Kidney (tissue), 14 donors: ENCODE results near the gene A3GALT2. TPM values are rescaled to one million over a fixed set of nuclear protein-coding genes. Genes with fewer than 3 reads are reported as not detected.
A peak's percentile ranks its signal among the peaks of the same experiment; 100 is the strongest.

Source experiments
- DNase-seq, 5 donors: peaks; one replicate each; pipeline ENCODE4 v3.0.0-alpha.2; 2013 to 2020
- FAIRE-seq: peaks from 2 replicates; lab custom pipeline; 2012; peaks lifted over from hg19 to GRCh38; lab: Jason Lieb, UNC
- H3K27ac ChIP-seq, 2 donors: one replicate each; pipeline ENCODE4 v1.7.0; 2013; ENCODE audit warnings: low read depth in 2 of 2, low read length in 2 of 2, inconsistent platforms in 1 of 2
- H3K27me3 ChIP-seq: one replicate; pipeline ENCODE4 v1.7.1; 2013; ENCODE audit warnings: low read length, inconsistent platforms; ENCODE audit not compliant: control insufficient read depth, insufficient read depth
- H3K36me3 ChIP-seq, 3 donors: one replicate each; pipeline versions ENCODE4 v1.7.0 to v1.7.1; 2013; ENCODE audit warnings: low read length in 3 of 3, control low read depth in 1 of 3, inconsistent platforms in 1 of 3; ENCODE audit not compliant: insufficient read depth in 3 of 3, control insufficient read depth in 2 of 3
- H3K4me1 ChIP-seq, 3 donors: one replicate each; pipeline versions ENCODE4 v1.7.0 to v1.7.1; 2013; ENCODE audit warnings: low read length in 3 of 3, inconsistent platforms in 1 of 3, low read depth in 1 of 3; ENCODE audit not compliant: control insufficient read depth in 2 of 3, insufficient read depth in 2 of 3
- H3K4me3 ChIP-seq, 3 donors: one replicate each; pipeline versions ENCODE4 v1.7.0 to v1.8.1; 2013; ENCODE audit warnings: low read length in 3 of 3, control low read depth in 1 of 3, inconsistent platforms in 1 of 3
- H3K9ac ChIP-seq, 3 donors: one replicate each; pipeline versions ENCODE4 v1.7.0 to v1.7.1; 2013; ENCODE audit warnings: low read length in 3 of 3, control low read depth in 1 of 3, inconsistent platforms in 1 of 3
- H3K9me3 ChIP-seq, 3 donors: one replicate each; pipeline versions ENCODE4 v1.7.0 to v1.7.1; 2013; ENCODE audit warnings: low read length in 3 of 3, control low read depth in 1 of 3, inconsistent platforms in 1 of 3; ENCODE audit not compliant: control insufficient read depth in 2 of 3, insufficient read depth in 1 of 3
- CTCF ChIP-seq: IDR thresholded peaks from 3 replicates; pipeline ENCODE4 v1.5.1; 2012; ENCODE audit warnings: mild to moderate bottlenecking, moderate library complexity, borderline replicate concordance; ENCODE audit not compliant: insufficient read depth; ENCODE audit errors: extremely low read depth
- intact Hi-C: fragments of 100-400 bp; cut with DNase I; formaldehyde crosslinking; loops from one replicate; pipeline ENCODE4 v1.11.1; 2022
- polyA plus RNA-seq: library from polyadenylated mRNA; stranded (reverse); fragments of 350-450 nt; fragmentation: Illumina TruSeq; extraction: RNeasy Lipid Tissue Mini Kit (QIAGEN cat#74804); gene quantifications from one replicate; pipeline ENCODE4 v1.2.3, GENCODE V29; 2014; ENCODE audit warnings: low read depth, low replicate concordance; ENCODE audit not compliant: insufficient read depth
- total RNA-seq: library from RNA; stranded (reverse); fragmentation: NEBNext Ultra II Directional; extraction: Animal tissue kit (Norgen Biotek cat#: 25700); gene quantifications from one replicate; pipeline ENCODE4 v1.2.1, GENCODE V29; 2021
- donor health status: control.
- donor health status: control.
- donor health status: control.
- donor health status: control.
- donor health status: control.
- donor health status: DM: yes; HTN: yes; CAD: no.
- donor health status: Normal renal cell carcinoma (clear cell type).

The A3GALT2 gene
- total and polyA plus RNA-seq, 2 donors from 2014 or later = not detected

- no peak overlapping the region for H3K9ac ChIP-seq
- no peaks in the 10 kb centered on the region for H3K27me3 ChIP-seq
- H3K27ac ChIP-seq = no peak overlapping the region
- no peaks in the 10 kb centered on the region for H3K36me3 ChIP-seq
- peaks cover 0 to 9% (median 0%) of the 10 kb centered on the region in 3 donors for H3K4me1 ChIP-seq
- intact Hi-C loops = no loop called here
- no peak for FAIRE-seq
- no peak overlapping the region for H3K4me3 ChIP-seq
- H3K9me3 ChIP-seq = no peaks in the 10 kb centered on the region
- peak in 1 of 5 donors; percentile 46 for DNase-seq
- TF ChIP-seq CTCF = no peak
Observed at GRCh38 chr1:33305816-33306652, 14.9 kb downstream of the A3GALT2 start.

- Histone ChIP-seq H3K4me1 (peaks cover 0 to 13% (median 6%) of the 10 kb centered on the region in 3 donors), H3K36me3 (no peaks in the 10 kb centered on the region), H3K9me3 (no peaks in the 10 kb centered on the region), H3K4me3 (no peak overlapping the region), H3K27ac (no peak overlapping the region), H3K9ac (no peak overlapping the region), H3K27me3 (no peaks in the 10 kb centered on the region)
- FAIRE-seq (no peak), DNase-seq (no peak)
- no peak for TF ChIP-seq CTCF
- intact Hi-C loops = no loop called here
Observed at GRCh38 chr1:33305016-33305415, 15.9 kb downstream of the A3GALT2 start.

- intact Hi-C loops = no loop called here
- Histone ChIP-seq H3K27ac (no peak overlapping the region), H3K9ac (no peak overlapping the region), H3K4me3 (no peak overlapping the region), H3K9me3 (no peaks in the 10 kb centered on the region), H3K4me1 (peaks cover 0 to 16% (median 6%) of the 10 kb centered on the region in 3 donors), H3K36me3 (peaks cover 3 to 13% (median 4%) of the 10 kb centered on the region in 3 donors), H3K27me3 (no peaks in the 10 kb centered on the region)
- FAIRE-seq (no peak), DNase-seq (peak in 1 of 5 donors; percentile 47)
- TF ChIP-seq CTCF = no peak
Observed at GRCh38 chr1:33302325-33302724, 18.6 kb downstream of the A3GALT2 start.
